BJ (cell line): Measurements from ENCODE around the gene ALG1. TPM values are rescaled to one million over a fixed set of nuclear protein-coding genes. Genes with fewer than 3 reads are reported as not detected.
"Not testable (repeated sequence)": the region's sequence is repeated elsewhere in the genome, so short reads cannot be mapped to it uniquely, and the experiment has no call there.

ENCODE experiments used
- CTCF ChIA-PET: fragments of 350-600 bp; formaldehyde crosslinking; extraction: SDS; loops from one replicate; lab custom pipeline; 2021; ENCODE audit warnings: antibody characterized with exemption, inconsistent platforms; lab: Yijun Ruan, JAX
- POLR2A ChIA-PET: fragments of 300-600 bp; sonication (Branson Sonifier 250); formaldehyde crosslinking; extraction: SDS; loops from one replicate; lab custom pipeline; 2021; ENCODE audit warnings: antibody characterized with exemption; lab: Charles Lee
- DNase-seq: peaks from one replicate; pipeline ENCODE4 v3.0.0-alpha.2; 2011; ENCODE audit warnings: low read depth
- H3K27me3 ChIP-seq: 2 replicates; pipeline ENCODE4 v1.6.0; 2011; ENCODE audit warnings: low read length; ENCODE audit not compliant: control insufficient read depth, insufficient read depth
- H3K36me3 ChIP-seq: 2 replicates; pipeline ENCODE4 v1.5.1; 2011; ENCODE audit warnings: low read length; ENCODE audit not compliant: control insufficient read depth, insufficient read depth
- H3K4me3 ChIP-seq: 2 replicates; pipeline ENCODE4 v1.5.1; 2011; ENCODE audit warnings: low read depth, mild to moderate bottlenecking, control low read depth, low read length
- polyA plus RNA-seq: library from polyadenylated mRNA; depleted of rRNA; stranded (reverse); fragments of >200 nt; gene quantifications from 2 replicates; pipeline ENCODE4 v1.2.3, GENCODE V29; 2011; rRNA removed

The ALG1 gene
- polyA plus RNA-seq, 1 experiment: 63.1 TPM

- CTCF ChIA-PET, H3K27me3 ChIP-seq, H3K36me3 ChIP-seq, POLR2A ChIA-PET, DNase-seq, H3K4me3 ChIP-seq: not testable (repeated sequence)
Measured at GRCh38 chr16:5132915-5133600, 61.4 kb downstream of the ALG1 start.

- H3K4me3 ChIP-seq, H3K36me3 ChIP-seq, CTCF ChIA-PET, DNase-seq, H3K27me3 ChIP-seq, POLR2A ChIA-PET: not testable (repeated sequence)
Measured at GRCh38 chr16:5134739-5135452, 63.3 kb downstream of the ALG1 start.

Other genes starting within 250 kb of the ALG1 start
- gene GLYR1, start 224.6 kb upstream of the ALG1 start, polyA plus RNA-seq: 34.0 and 41.6 TPM in 2 replicates
- gene UBN1, start 224.4 kb upstream of the ALG1 start, polyA plus RNA-seq: 8.8 and 11.2 TPM in 2 replicates
- gene PPL, start 134.7 kb upstream of the ALG1 start, polyA plus RNA-seq: 0.54 and 0.56 TPM in 2 replicates
- gene SEC14L5, start 113.5 kb upstream of the ALG1 start, polyA plus RNA-seq: not detected in 2 replicates
- 10.8 and 17.3 TPM in 2 replicates for gene NAGPA, start 37.9 kb upstream of the ALG1 start, polyA plus RNA-seq
- gene C16orf89, start 5.9 kb upstream of the ALG1 start, polyA plus RNA-seq: not detected in 2 replicates
- gene EEF2KMT, start 26.0 kb downstream of the ALG1 start, polyA plus RNA-seq: 6.5 and 8.5 TPM in 2 replicates